HEK293 (cell line): ENCODE results near the gene CACNB2.

ENCODE experiments used
- ZNF140 ChIP-seq: fragments of 450-650 bp; formaldehyde crosslinking; IDR thresholded peaks from 2 replicates; pipeline ENCODE4 v1.5.1; 2016; ENCODE audit warnings: missing biosample characterization, missing genetic modification characterization
- ZNF561 ChIP-seq: fragments of 450-650 bp; IDR thresholded peaks from 2 replicates; pipeline ENCODE4 v1.5.1; 2018; ENCODE audit warnings: missing biosample characterization, missing genetic modification characterization, borderline replicate concordance
- ZNF658 ChIP-seq: fragments of 450-650 bp; formaldehyde crosslinking; IDR thresholded peaks from 2 replicates; pipeline ENCODE4; 2016; ENCODE audit warnings: missing biosample characterization, missing genetic modification characterization
- ZNF707 ChIP-seq: fragments of 450-650 bp; formaldehyde crosslinking; IDR thresholded peaks from 2 replicates; pipeline ENCODE4 v1.5.1; 2016; ENCODE audit warnings: missing biosample characterization, missing genetic modification characterization
- TF ChIP-seq, protein P1 (sequence below): fragments of 450-650 bp; formaldehyde crosslinking; conservative IDR thresholded peaks from 2 replicates; pipeline ENCODE4 v1.5.1; 2016; ENCODE audit warnings: low read depth, missing biosample characterization, missing genetic modification characterization
- TF ChIP-seq, protein P2 (sequence below): fragments of 450-650 bp; formaldehyde crosslinking; IDR thresholded peaks from 2 replicates; pipeline ENCODE4 v1.5.1; 2016; ENCODE audit warnings: missing biosample characterization, missing genetic modification characterization
- TF ChIP-seq, protein P3 (sequence below): fragments of 450-650 bp; formaldehyde crosslinking; IDR thresholded peaks from 2 replicates; pipeline ENCODE4 v1.5.1; 2016; ENCODE audit warnings: missing biosample characterization, missing genetic modification characterization
- TF ChIP-seq, protein P4 (sequence below): fragments of 450-650 bp; formaldehyde crosslinking; IDR thresholded peaks from 2 replicates; pipeline ENCODE4 v1.5.1; 2016; ENCODE audit warnings: missing biosample characterization, missing genetic modification characterization
- TF ChIP-seq, protein P5 (sequence below): fragments of 450-650 bp; formaldehyde crosslinking; IDR thresholded peaks from 2 replicates; pipeline ENCODE4; 2016; ENCODE audit warnings: missing biosample characterization, missing genetic modification characterization
- TF ChIP-seq, protein P6 (sequence below): fragments of 450-650 bp; formaldehyde crosslinking; IDR thresholded peaks from 2 replicates; pipeline ENCODE4 v1.5.1; 2017; ENCODE audit warnings: missing biosample characterization, missing genetic modification characterization
- TF ChIP-seq, protein P7 (sequence below): fragments of 450-650 bp; formaldehyde crosslinking; IDR thresholded peaks from 2 replicates; pipeline ENCODE4 v1.5.1; 2016; ENCODE audit warnings: missing biosample characterization, missing genetic modification characterization

DNA sequence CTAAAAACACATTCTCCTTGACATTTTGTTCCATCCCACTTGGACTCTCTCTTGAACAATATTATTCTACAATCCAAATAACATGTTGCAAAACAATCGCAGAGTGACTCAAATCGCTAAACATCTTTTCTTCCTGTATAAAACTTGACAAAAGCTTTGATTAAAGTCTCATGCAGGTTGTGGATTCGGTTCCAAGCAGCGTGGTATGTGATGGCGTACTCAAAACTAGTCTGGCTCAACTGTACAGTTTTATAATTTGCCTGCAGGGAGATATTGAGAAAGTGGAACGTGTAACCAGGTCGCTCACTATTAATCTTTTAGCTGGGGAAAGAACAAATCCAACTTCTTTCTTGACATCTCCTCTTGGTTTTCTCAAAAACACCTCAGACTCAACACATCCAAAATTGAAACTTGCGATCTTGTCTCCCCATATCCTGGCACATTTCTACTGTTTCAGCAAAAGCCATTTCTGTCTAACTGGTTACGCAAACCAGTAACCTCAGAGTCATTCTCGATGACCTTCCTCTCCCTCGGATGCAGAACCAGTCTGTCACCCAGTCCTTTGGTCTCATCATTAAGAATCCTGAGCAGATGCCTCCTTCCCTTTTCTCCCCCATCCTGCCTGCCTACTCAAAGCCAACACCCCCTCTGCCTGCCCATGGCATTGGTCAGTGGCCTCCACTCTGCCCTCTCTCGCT lies 100.1 kb downstream of the CACNB2 start:
- TF ChIP-seq, protein P1, sequence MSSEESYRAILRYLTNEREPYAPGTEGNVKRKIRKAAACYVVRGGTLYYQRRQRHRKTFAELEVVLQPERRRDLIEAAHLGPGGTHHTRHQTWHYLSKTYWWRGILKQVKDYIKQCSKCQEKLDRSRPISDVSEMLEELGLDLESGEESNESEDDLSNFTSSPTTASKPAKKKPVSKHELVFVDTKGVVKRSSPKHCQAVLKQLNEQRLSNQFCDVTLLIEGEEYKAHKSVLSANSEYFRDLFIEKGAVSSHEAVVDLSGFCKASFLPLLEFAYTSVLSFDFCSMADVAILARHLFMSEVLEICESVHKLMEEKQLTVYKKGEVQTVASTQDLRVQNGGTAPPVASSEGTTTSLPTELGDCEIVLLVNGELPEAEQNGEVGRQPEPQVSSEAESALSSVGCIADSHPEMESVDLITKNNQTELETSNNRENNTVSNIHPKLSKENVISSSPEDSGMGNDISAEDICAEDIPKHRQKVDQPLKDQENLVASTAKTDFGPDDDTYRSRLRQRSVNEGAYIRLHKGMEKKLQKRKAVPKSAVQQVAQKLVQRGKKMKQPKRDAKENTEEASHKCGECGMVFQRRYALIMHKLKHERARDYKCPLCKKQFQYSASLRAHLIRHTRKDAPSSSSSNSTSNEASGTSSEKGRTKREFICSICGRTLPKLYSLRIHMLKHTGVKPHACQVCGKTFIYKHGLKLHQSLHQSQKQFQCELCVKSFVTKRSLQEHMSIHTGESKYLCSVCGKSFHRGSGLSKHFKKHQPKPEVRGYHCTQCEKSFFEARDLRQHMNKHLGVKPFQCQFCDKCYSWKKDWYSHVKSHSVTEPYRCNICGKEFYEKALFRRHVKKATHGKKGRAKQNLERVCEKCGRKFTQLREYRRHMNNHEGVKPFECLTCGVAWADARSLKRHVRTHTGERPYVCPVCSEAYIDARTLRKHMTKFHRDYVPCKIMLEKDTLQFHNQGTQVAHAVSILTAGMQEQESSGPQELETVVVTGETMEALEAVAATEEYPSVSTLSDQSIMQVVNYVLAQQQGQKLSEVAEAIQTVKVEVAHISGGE = no peak
- TF ChIP-seq, protein P2, sequence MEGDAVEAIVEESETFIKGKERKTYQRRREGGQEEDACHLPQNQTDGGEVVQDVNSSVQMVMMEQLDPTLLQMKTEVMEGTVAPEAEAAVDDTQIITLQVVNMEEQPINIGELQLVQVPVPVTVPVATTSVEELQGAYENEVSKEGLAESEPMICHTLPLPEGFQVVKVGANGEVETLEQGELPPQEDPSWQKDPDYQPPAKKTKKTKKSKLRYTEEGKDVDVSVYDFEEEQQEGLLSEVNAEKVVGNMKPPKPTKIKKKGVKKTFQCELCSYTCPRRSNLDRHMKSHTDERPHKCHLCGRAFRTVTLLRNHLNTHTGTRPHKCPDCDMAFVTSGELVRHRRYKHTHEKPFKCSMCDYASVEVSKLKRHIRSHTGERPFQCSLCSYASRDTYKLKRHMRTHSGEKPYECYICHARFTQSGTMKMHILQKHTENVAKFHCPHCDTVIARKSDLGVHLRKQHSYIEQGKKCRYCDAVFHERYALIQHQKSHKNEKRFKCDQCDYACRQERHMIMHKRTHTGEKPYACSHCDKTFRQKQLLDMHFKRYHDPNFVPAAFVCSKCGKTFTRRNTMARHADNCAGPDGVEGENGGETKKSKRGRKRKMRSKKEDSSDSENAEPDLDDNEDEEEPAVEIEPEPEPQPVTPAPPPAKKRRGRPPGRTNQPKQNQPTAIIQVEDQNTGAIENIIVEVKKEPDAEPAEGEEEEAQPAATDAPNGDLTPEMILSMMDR (tag by site-specific recombination) = no peak
- no peak for TF ChIP-seq ZNF140
- TF ChIP-seq, protein P3, sequence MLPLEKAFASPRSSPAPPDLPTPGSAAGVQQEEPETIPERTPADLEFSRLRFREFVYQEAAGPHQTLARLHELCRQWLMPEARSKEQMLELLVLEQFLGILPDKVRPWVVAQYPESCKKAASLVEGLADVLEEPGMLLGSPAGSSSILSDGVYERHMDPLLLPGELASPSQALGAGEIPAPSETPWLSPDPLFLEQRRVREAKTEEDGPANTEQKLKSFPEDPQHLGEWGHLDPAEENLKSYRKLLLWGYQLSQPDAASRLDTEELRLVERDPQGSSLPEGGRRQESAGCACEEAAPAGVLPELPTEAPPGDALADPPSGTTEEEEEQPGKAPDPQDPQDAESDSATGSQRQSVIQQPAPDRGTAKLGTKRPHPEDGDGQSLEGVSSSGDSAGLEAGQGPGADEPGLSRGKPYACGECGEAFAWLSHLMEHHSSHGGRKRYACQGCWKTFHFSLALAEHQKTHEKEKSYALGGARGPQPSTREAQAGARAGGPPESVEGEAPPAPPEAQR (tag by site-specific recombination) = no peak
- TF ChIP-seq, protein P4, sequence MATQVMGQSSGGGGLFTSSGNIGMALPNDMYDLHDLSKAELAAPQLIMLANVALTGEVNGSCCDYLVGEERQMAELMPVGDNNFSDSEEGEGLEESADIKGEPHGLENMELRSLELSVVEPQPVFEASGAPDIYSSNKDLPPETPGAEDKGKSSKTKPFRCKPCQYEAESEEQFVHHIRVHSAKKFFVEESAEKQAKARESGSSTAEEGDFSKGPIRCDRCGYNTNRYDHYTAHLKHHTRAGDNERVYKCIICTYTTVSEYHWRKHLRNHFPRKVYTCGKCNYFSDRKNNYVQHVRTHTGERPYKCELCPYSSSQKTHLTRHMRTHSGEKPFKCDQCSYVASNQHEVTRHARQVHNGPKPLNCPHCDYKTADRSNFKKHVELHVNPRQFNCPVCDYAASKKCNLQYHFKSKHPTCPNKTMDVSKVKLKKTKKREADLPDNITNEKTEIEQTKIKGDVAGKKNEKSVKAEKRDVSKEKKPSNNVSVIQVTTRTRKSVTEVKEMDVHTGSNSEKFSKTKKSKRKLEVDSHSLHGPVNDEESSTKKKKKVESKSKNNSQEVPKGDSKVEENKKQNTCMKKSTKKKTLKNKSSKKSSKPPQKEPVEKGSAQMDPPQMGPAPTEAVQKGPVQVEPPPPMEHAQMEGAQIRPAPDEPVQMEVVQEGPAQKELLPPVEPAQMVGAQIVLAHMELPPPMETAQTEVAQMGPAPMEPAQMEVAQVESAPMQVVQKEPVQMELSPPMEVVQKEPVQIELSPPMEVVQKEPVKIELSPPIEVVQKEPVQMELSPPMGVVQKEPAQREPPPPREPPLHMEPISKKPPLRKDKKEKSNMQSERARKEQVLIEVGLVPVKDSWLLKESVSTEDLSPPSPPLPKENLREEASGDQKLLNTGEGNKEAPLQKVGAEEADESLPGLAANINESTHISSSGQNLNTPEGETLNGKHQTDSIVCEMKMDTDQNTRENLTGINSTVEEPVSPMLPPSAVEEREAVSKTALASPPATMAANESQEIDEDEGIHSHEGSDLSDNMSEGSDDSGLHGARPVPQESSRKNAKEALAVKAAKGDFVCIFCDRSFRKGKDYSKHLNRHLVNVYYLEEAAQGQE (tag by site-specific recombination) = no peak
- TF ChIP-seq, protein P5, sequence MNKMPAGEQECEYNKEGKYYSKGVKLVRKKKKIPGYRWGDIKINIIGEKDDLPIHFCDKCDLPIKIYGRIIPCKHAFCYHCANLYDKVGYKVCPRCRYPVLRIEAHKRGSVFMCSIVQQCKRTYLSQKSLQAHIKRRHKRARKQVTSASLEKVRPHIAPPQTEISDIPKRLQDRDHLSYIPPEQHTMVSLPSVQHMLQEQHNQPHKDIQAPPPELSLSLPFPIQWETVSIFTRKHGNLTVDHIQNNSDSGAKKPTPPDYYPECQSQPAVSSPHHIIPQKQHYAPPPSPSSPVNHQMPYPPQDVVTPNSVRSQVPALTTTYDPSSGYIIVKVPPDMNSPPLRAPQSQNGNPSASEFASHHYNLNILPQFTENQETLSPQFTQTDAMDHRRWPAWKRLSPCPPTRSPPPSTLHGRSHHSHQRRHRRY = no peak
- TF ChIP-seq, protein P6, sequence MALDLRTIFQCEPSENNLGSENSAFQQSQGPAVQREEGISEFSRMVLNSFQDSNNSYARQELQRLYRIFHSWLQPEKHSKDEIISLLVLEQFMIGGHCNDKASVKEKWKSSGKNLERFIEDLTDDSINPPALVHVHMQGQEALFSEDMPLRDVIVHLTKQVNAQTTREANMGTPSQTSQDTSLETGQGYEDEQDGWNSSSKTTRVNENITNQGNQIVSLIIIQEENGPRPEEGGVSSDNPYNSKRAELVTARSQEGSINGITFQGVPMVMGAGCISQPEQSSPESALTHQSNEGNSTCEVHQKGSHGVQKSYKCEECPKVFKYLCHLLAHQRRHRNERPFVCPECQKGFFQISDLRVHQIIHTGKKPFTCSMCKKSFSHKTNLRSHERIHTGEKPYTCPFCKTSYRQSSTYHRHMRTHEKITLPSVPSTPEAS (tag by site-specific recombination) = no peak
- TF ChIP-seq, protein P7, sequence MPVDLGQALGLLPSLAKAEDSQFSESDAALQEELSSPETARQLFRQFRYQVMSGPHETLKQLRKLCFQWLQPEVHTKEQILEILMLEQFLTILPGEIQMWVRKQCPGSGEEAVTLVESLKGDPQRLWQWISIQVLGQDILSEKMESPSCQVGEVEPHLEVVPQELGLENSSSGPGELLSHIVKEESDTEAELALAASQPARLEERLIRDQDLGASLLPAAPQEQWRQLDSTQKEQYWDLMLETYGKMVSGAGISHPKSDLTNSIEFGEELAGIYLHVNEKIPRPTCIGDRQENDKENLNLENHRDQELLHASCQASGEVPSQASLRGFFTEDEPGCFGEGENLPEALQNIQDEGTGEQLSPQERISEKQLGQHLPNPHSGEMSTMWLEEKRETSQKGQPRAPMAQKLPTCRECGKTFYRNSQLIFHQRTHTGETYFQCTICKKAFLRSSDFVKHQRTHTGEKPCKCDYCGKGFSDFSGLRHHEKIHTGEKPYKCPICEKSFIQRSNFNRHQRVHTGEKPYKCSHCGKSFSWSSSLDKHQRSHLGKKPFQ (tag by site-specific recombination) = no peak
- TF ChIP-seq ZNF561 (tag by site-specific recombination) = no peak
- TF ChIP-seq ZNF658 (tag by site-specific recombination) = no peak
- no peak for TF ChIP-seq ZNF707 (tag by site-specific recombination)
